H1 (cell line): ENCODE data around the gene TEX54. TPM values are rescaled to one million over a fixed set of nuclear protein-coding genes. Genes with fewer than 3 reads are reported as not detected.

Experiments
- CTCF ChIA-PET: fragments of 300-600 bp; sonication (Branson Sonifier 250); formaldehyde crosslinking; loops from one replicate; lab custom pipeline; 2021; ENCODE audit not compliant: partially characterized antibody; lab: Charles Lee
- POLR2A ChIA-PET: fragments of 300-600 bp; sonication (Branson Sonifier 250); formaldehyde crosslinking; loops from one replicate; lab custom pipeline; 2021; ENCODE audit warnings: inconsistent platforms; ENCODE audit not compliant: partially characterized antibody; lab: Charles Lee
- DNase-seq, 2 experiments: peaks; one replicate each; pipeline versions ENCODE4 v3.0.0 to v3.0.0-alpha.2; 2010 to 2022; ENCODE audit warnings: low spot score in 2 of 2, low read depth in 1 of 2, mixed read lengths in 1 of 2
- FAIRE-seq: peaks from 2 replicates; lab custom pipeline; 2011; peaks lifted over from hg19 to GRCh38; lab: Jason Lieb, UNC
- H2AFZ ChIP-seq: 2 replicates; pipeline ENCODE4 v1.8.1; 2012; ENCODE audit warnings: low read length, inconsistent platforms
- H2AK5ac ChIP-seq: 2 replicates; pipeline ENCODE4 v1.6.1; 2013; ENCODE audit warnings: low read depth, low read length
- H2BK120ac ChIP-seq: replicated peaks from 2 replicates; pipeline ENCODE3; 2013; ENCODE audit warnings: low read depth, low read length, inconsistent platforms
- H2BK12ac ChIP-seq: 2 replicates; pipeline ENCODE4 v1.6.1; 2013; ENCODE audit warnings: low read depth, low read length
- H2BK15ac ChIP-seq: 2 replicates; pipeline ENCODE4 v1.6.1; 2013; ENCODE audit warnings: low read length
- H2BK20ac ChIP-seq: 2 replicates; pipeline ENCODE4 v1.6.1; 2013; ENCODE audit warnings: low read length
- H2BK5ac ChIP-seq: 2 replicates; pipeline ENCODE4 v1.6.1; 2013; ENCODE audit warnings: low read depth, low read length
- H3K14ac ChIP-seq: 2 replicates; pipeline ENCODE4 v1.6.1; 2013; ENCODE audit warnings: inconsistent platforms; ENCODE audit not compliant: insufficient read length
- H3K18ac ChIP-seq: 2 replicates; pipeline ENCODE4 v1.6.1; 2013; ENCODE audit warnings: low read length; ENCODE audit errors: extremely low read depth
- H3K23ac ChIP-seq: 2 replicates; pipeline ENCODE4 v1.6.1; 2013; ENCODE audit warnings: inconsistent platforms; ENCODE audit not compliant: insufficient read length
- H3K23me2 ChIP-seq: 2 replicates; pipeline ENCODE4 v1.6.1; 2013; ENCODE audit warnings: low read depth, low read length
- H3K27ac ChIP-seq: 2 replicates; pipeline ENCODE4 v1.6.1; 2011; ENCODE audit warnings: low read depth, low read length, inconsistent platforms
- H3K27me3 ChIP-seq, 4 experiments: replicated peaks in 1 of 4; 1 replicate in 1 of 4; 2 replicates in 3 of 4; pipeline versions ENCODE4 v1.6.1 to v1.8.1; 2011 to 2013; ENCODE audit warnings: low read length in 3 of 4, mild to moderate bottlenecking in 3 of 4, inconsistent platforms in 2 of 4, mixed read lengths in 2 of 4, moderate library complexity in 1 of 4; ENCODE audit not compliant: control insufficient read depth in 3 of 4, insufficient read depth in 3 of 4; ENCODE audit errors: extremely low read depth in 1 of 4
- H3K36me3 ChIP-seq, 4 experiments: 2 replicates each; pipeline versions ENCODE4 v1.6.1 to v1.8.1; 2011 to 2013; ENCODE audit warnings: mild to moderate bottlenecking in 4 of 4, low read length in 3 of 4, moderate library complexity in 2 of 4, control low read depth in 1 of 4, inconsistent platforms in 1 of 4; ENCODE audit not compliant: insufficient read depth in 4 of 4, control insufficient read depth in 2 of 4
- H3K4ac ChIP-seq: replicated peaks from 2 replicates; pipeline ENCODE3; 2013; ENCODE audit warnings: low read length, low read depth, mixed read lengths, inconsistent platforms; ENCODE audit not compliant: insufficient read length
- H3K4me1 ChIP-seq, 4 experiments: replicated peaks in 1 of 4; 1 replicate in 1 of 4; 2 replicates in 3 of 4; pipeline versions ENCODE4 v1.6.1 to v1.8.1; 2011 to 2013; ENCODE audit warnings: low read length in 3 of 4, inconsistent platforms in 2 of 4, mixed read lengths in 1 of 4; ENCODE audit not compliant: insufficient read depth in 4 of 4, control insufficient read depth in 3 of 4
- H3K4me2 ChIP-seq, 2 experiments: 2 replicates each; pipeline versions ENCODE4 v1.6.1 to v1.8.1; 2011 to 2013; ENCODE audit warnings: low read depth in 2 of 2, low read length in 2 of 2, control low read depth in 1 of 2, inconsistent platforms in 1 of 2, mild to moderate bottlenecking in 1 of 2; ENCODE audit not compliant: insufficient read depth in 1 of 2
- H3K4me3 ChIP-seq, 4 experiments: fragments of 200-600, 300-600 bp in 1 of 4; sonication (generic), shearing (Covaris generic), sonication (Bioruptor Twin) in 1 of 4; 2 replicates each; pipeline versions ENCODE4 v1.5.1 to v1.8.1; 2011 to 2016; ENCODE audit warnings: low read length in 4 of 4, low read depth in 3 of 4, control low read depth in 2 of 4, inconsistent platforms in 2 of 4, mild to moderate bottlenecking in 2 of 4, mixed read lengths in 1 of 4, moderate library complexity in 1 of 4; ENCODE audit not compliant: insufficient read depth in 2 of 4; ENCODE audit errors: extremely low read depth in 1 of 4
- H3K56ac ChIP-seq: replicated peaks from 2 replicates; pipeline ENCODE3; 2013; ENCODE audit warnings: low read depth, mild to moderate bottlenecking, mixed read lengths, low read length, inconsistent platforms; ENCODE audit not compliant: insufficient read length
- H3K79me1 ChIP-seq: 2 replicates; pipeline ENCODE4 v1.6.1; 2013; ENCODE audit warnings: low read depth, low read length, control low read depth
- H3K79me2 ChIP-seq, 2 experiments: 2 replicates each; pipeline versions ENCODE4 v1.6.1 to v1.8.1; 2012 to 2013; ENCODE audit warnings: low read length in 2 of 2, mild to moderate bottlenecking in 2 of 2, inconsistent platforms in 1 of 2; ENCODE audit not compliant: insufficient read depth in 2 of 2, control insufficient read depth in 1 of 2
- H3K9ac ChIP-seq, 4 experiments: replicated peaks in 1 of 4; 1 replicate in 1 of 4; 2 replicates in 3 of 4; pipeline versions ENCODE4 v1.6.1 to v1.8.1; 2011 to 2013; ENCODE audit warnings: low read depth in 3 of 4, low read length in 3 of 4, control low read depth in 2 of 4, mild to moderate bottlenecking in 2 of 4, moderate library complexity in 2 of 4, inconsistent platforms in 1 of 4; ENCODE audit errors: extremely low read depth in 1 of 4
- H3K9me3 ChIP-seq, 2 experiments: 2 replicates each; pipeline versions ENCODE4 v1.6.1 to v1.8.1; 2012 to 2013; ENCODE audit warnings: mild to moderate bottlenecking in 2 of 2, moderate library complexity in 2 of 2, control low read depth in 1 of 2, inconsistent platforms in 1 of 2, low read depth in 1 of 2, low read length in 1 of 2, mixed read lengths in 1 of 2; ENCODE audit not compliant: insufficient read depth in 2 of 2
- H4K20me1 ChIP-seq, 2 experiments: replicated peaks in 1 of 2; 2 replicates each; pipeline versions ENCODE3 to v1.8.1; 2011 to 2013; ENCODE audit warnings: inconsistent platforms in 2 of 2, low read length in 2 of 2, mild to moderate bottlenecking in 1 of 2; ENCODE audit not compliant: insufficient read depth in 2 of 2, control insufficient read depth in 1 of 2
- H4K5ac ChIP-seq: 2 replicates; pipeline ENCODE4 v1.6.1; 2013; ENCODE audit warnings: low read length, low read depth, mixed read lengths, inconsistent platforms; ENCODE audit not compliant: insufficient read length
- H4K8ac ChIP-seq: 2 replicates; pipeline ENCODE4 v1.8.0; 2013; ENCODE audit warnings: mild to moderate bottlenecking, moderate library complexity, low read length, inconsistent platforms; ENCODE audit not compliant: insufficient read depth; ENCODE audit errors: extremely low read depth
- H4K91ac ChIP-seq: replicated peaks from 2 replicates; pipeline ENCODE3; 2013; ENCODE audit warnings: low read length, mixed read lengths, inconsistent platforms; ENCODE audit not compliant: insufficient read length
- CEBPB ChIP-seq: IDR thresholded peaks from 2 replicates; pipeline ENCODE4 v1.6.1; 2012; ENCODE audit warnings: low read depth, low read length
- CHD2 ChIP-seq: IDR thresholded peaks from 2 replicates; pipeline ENCODE4 v1.6.1; 2012; ENCODE audit warnings: low read length, improper control_type of control experiment
- GTF2F1 ChIP-seq: IDR thresholded peaks from 2 replicates; pipeline ENCODE4 v1.6.1; 2012; ENCODE audit warnings: low read depth, low read length, improper control_type of control experiment, borderline replicate concordance
- POLR2AphosphoS5 ChIP-seq: IDR thresholded peaks from 2 replicates; pipeline ENCODE4 v1.6.1; 2011; ENCODE audit warnings: low read depth, low read length
- POU5F1 ChIP-seq: IDR thresholded peaks from 2 replicates; pipeline ENCODE4 v1.6.1; 2011; ENCODE audit warnings: low read depth, mild to moderate bottlenecking, low read length, moderate library complexity
- RXRA ChIP-seq: IDR thresholded peaks from 2 replicates; pipeline ENCODE4 v1.6.1; 2011; ENCODE audit warnings: low read depth, mild to moderate bottlenecking, low read length, moderate library complexity; ENCODE audit not compliant: insufficient read depth
- SAP30 ChIP-seq: fragments of 300-600 bp; sonication (generic); IDR thresholded peaks from 2 replicates; pipeline ENCODE4 v1.7.1; 2012; ENCODE audit warnings: low read length, moderate library complexity, mild to moderate bottlenecking, inconsistent platforms; ENCODE audit not compliant: insufficient read depth, insufficient replicate concordance
- WGBS, 2 experiments: shearing (Covaris generic) in 1 of 2; methylation state at CpG; one replicate each; pipeline versions ENCODE4 v1.1.6 to v1.1.7; 2013 to 2015; ENCODE audit warnings: low lambda C conversion rate in 2 of 2, mixed read lengths in 2 of 2, inconsistent platforms in 1 of 2, low coverage in 1 of 2, missing lambda C conversion rate in 1 of 2; ENCODE audit not compliant: insufficient replicate concordance in 2 of 2, insufficient coverage in 1 of 2, insufficient read length in 1 of 2; ENCODE audit errors: extremely low coverage in 1 of 2, missing lambda C conversion rate in 1 of 2; 5-methylcytosine and 5-hydroxymethylcytosine counted together
- polyA plus RNA-seq, 7 experiments: library from polyadenylated mRNA; depleted of rRNA in 3 of 7; stranded (reverse) in 5 of 7; unstranded in 2 of 7; fragments of >200 nt in 5 of 7; fragments of 200-250 nt in 2 of 7; gene quantifications; 1 replicate in 5 of 7; 2 replicates in 1 of 7; 4 replicates in 1 of 7; pipeline versions ENCODE4 v1.2.1 to v1.2.3, GENCODE V29; 2011 to 2013; ENCODE audit warnings: missing spikeins in 2 of 7, mixed read lengths in 2 of 7
- total RNA-seq: library from RNA; stranded (reverse); fragmentation: NEBNext Ultra II Directional; extraction: Animal tissue kit (Norgen Biotek cat#: 25700); gene quantifications from 2 replicates; pipeline ENCODE4 v1.2.1, GENCODE V29; 2021
- TF ChIP-seq, protein P1 (sequence below): IDR thresholded peaks from 2 replicates; pipeline ENCODE4 v1.6.1; 2011; ENCODE audit warnings: low read depth, mild to moderate bottlenecking, low read length; ENCODE audit not compliant: insufficient read depth
- TF ChIP-seq, protein P2 (sequence below): IDR thresholded peaks from 2 replicates; pipeline ENCODE4 v1.6.1; 2012; ENCODE audit warnings: low read length, inconsistent platforms
- TF ChIP-seq, protein P3 (sequence below): IDR thresholded peaks from 2 replicates; pipeline ENCODE4 v1.6.1; 2012; ENCODE audit warnings: inconsistent platforms

The TEX54 gene
- total and polyA plus RNA-seq, 2 of the 8 experiments (the other 6 are each of a cell fraction or from before 2014, with no cell fraction given), result 1.2 TPM; not detected in 1

GRCh38 chr11:62863687-62864335, 31.2 kb upstream of the TEX54 start:
- FAIRE-seq, result no peak
- TF ChIP-seq GTF2F1 (no peak), SAP30 (no peak), POU5F1 (no peak), CHD2 (no peak), RXRA (no peak), CEBPB (no peak), POLR2AphosphoS5 (no peak)
- TF ChIP-seq, protein P1, sequence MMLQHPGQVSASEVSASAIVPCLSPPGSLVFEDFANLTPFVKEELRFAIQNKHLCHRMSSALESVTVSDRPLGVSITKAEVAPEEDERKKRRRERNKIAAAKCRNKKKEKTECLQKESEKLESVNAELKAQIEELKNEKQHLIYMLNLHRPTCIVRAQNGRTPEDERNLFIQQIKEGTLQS, result no peak
- TF ChIP-seq, protein P2, sequence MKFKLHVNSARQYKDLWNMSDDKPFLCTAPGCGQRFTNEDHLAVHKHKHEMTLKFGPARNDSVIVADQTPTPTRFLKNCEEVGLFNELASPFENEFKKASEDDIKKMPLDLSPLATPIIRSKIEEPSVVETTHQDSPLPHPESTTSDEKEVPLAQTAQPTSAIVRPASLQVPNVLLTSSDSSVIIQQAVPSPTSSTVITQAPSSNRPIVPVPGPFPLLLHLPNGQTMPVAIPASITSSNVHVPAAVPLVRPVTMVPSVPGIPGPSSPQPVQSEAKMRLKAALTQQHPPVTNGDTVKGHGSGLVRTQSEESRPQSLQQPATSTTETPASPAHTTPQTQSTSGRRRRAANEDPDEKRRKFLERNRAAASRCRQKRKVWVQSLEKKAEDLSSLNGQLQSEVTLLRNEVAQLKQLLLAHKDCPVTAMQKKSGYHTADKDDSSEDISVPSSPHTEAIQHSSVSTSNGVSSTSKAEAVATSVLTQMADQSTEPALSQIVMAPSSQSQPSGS, result no peak
- TF ChIP-seq, protein P3, sequence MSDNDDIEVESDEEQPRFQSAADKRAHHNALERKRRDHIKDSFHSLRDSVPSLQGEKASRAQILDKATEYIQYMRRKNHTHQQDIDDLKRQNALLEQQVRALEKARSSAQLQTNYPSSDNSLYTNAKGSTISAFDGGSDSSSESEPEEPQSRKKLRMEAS, result no peak

More at GRCh38 chr11:62863687-62864335, 31.2 kb upstream of the TEX54 start:
- Histone ChIP-seq H3K14ac (no peak overlapping the region), H3K79me2 (peaks cover 43 to 98% of the 10 kb centered on the region in 2 experiments), H3K36me3 (peaks cover 3 to 54% (median 13%) of the 10 kb centered on the region in 4 experiments; a peak in 7 of 8 replicates), H4K5ac (no peak overlapping the region), H3K27me3 (no peaks in the 10 kb centered on the region), H3K56ac (no peak overlapping the region), H3K23ac (no peak overlapping the region), H3K9me3 (no peaks in the 10 kb centered on the region), H3K9ac (peak overlapping the region in 1 of 4 experiments; percentile 8; a peak in 1 of 7 replicates), H2AFZ (no peak overlapping the region), H2AK5ac (no peak overlapping the region), H2BK15ac (no peak overlapping the region), H3K4me1 (peaks cover 0 to 10% (median 5%) of the 10 kb centered on the region in 4 experiments; a peak in 4 of 7 replicates), H3K4ac (no peak overlapping the region), H3K4me2 (no peak overlapping the region), H4K91ac (no peak overlapping the region), H2BK5ac (no peak overlapping the region), H4K8ac (no peak overlapping the region), H2BK12ac (no peak overlapping the region), H3K79me1 (peaks cover 6% of the 10 kb centered on the region), H2BK20ac (no peak overlapping the region), H3K23me2 (no peaks in the 10 kb centered on the region), H2BK120ac (no peak overlapping the region), H3K4me3 (no peak overlapping the region), H3K27ac (no peak overlapping the region), H4K20me1 (peaks cover 26% of the 10 kb centered on the region in 2 experiments), H3K18ac (no peak overlapping the region)
- 92% methylated on average over 4 of the region's 4 CpGs; no CpG with 5 or more reads in 1 of the 2 experiments for WGBS, 2 experiments
- DNase-seq, result no peak
- POLR2A ChIA-PET, result interaction anchor here (0.9 to 52.7 kb wide), 7 partner anchors 15 to 93 kb away, joined by 3 to 2104 read pairs (median 22); partner anchors contain the start of genes CHRM1, NXF1, SLC3A2 and STX5
- CTCF ChIA-PET, result interaction anchor here (0.7 to 2.2 kb wide), 17 partner anchors 10 to 284 kb away, joined by 3 to 8 read pairs (median 4); partner anchors contain the start of genes SLC3A2 and STX5
